ENCODE results near the gene RALGPS1.

Gene RALGPS1

GRCh38 chr9:126907058-126907457 is 7.5 kb upstream of the RALGPS1 start:
- DNase-seq = no peak

- no peak for DNase-seq
These were observed 767 bp downstream of the RALGPS1 start for GRCh38 chr9:126915281-126915816.

GRCh38 chr9:126915846-126916543 is 1.4 kb downstream of the RALGPS1 start:
- no peak for DNase-seq

GRCh38 chr9:126916909-126917308 is 2.3 kb downstream of the RALGPS1 start:
- DNase-seq = no peak

GRCh38 chr9:126919193-126919592 is 4.6 kb downstream of the RALGPS1 start:
- DNase-seq = no peak

- DNase-seq = no peak
These were observed 11.3 kb downstream of the RALGPS1 start for GRCh38 chr9:126925876-126926275.

GRCh38 chr9:126926364-126926763 is 11.8 kb downstream of the RALGPS1 start:
- DNase-seq = no peak

GRCh38 chr9:126927419-126927818 is 12.8 kb downstream of the RALGPS1 start:
- DNase-seq = no peak

- DNase-seq = no peak
These were observed 18.3 kb downstream of the RALGPS1 start for GRCh38 chr9:126932871-126933321.

GRCh38 chr9:126933334-126933980 is 18.9 kb downstream of the RALGPS1 start:
- no peak for DNase-seq

GRCh38 chr9:126934441-126934840 is 19.9 kb downstream of the RALGPS1 start:
- DNase-seq = no peak

GRCh38 chr9:126935630-126936029 is 21.0 kb downstream of the RALGPS1 start:
- DNase-seq = no peak

GRCh38 chr9:126937444-126937843 is 22.9 kb downstream of the RALGPS1 start:
- DNase-seq = no peak

GRCh38 chr9:126938327-126938726 is 23.7 kb downstream of the RALGPS1 start:
- no peak for DNase-seq

- DNase-seq = no peak
These were observed 25.2 kb downstream of the RALGPS1 start for GRCh38 chr9:126939821-126940221.

- no peak for DNase-seq
These were observed 27.8 kb downstream of the RALGPS1 start for GRCh38 chr9:126942399-126942798.

GRCh38 chr9:126945682-126946081 is 31.1 kb downstream of the RALGPS1 start:
- DNase-seq = no peak

- DNase-seq = no peak
These were observed 32.9 kb downstream of the RALGPS1 start for GRCh38 chr9:126947529-126947928.

GRCh38 chr9:126952205-126952977 is 37.8 kb downstream of the RALGPS1 start:
- no peak for DNase-seq

GRCh38 chr9:126953041-126953809 is 38.6 kb downstream of the RALGPS1 start:
- no peak for DNase-seq

- no peak for DNase-seq
These were observed 41.2 kb downstream of the RALGPS1 start for GRCh38 chr9:126955811-126956210.

GRCh38 chr9:126956917-126957686 is 42.5 kb downstream of the RALGPS1 start:
- DNase-seq = no peak

All from GOT3 (cell line).